ENCODE measurements around the gene GARRE1. TPM values are rescaled to one million over a fixed set of nuclear protein-coding genes. Genes with fewer than 3 reads are reported as not detected.

Gene GARRE1
- total and polyA plus RNA-seq, 4 donors = 4.0 to 13.7 (median 9.0) TPM

GRCh38 chr19:34260771-34261173 lies 6.4 kb downstream of the GARRE1 start:
- no peak overlapping the region for H3K9ac ChIP-seq (ENCODE audit: low read depth in 1 of 2, low read length in 2 of 2)

GRCh38 chr19:34261334-34262109 lies 7.2 kb downstream of the GARRE1 start:
- no peaks in the 10 kb centered on the region for H3K9me3 ChIP-seq (ENCODE audit: control insufficient read depth in 4 of 4, low read length in 3 of 4)
- no peaks in the 10 kb centered on the region for H3K36me3 ChIP-seq (ENCODE audit: control insufficient read depth in 4 of 4, insufficient read depth in 3 of 4, low read depth in 1 of 4, low read length in 3 of 4)
- no peak overlapping the region for H3K4me3 ChIP-seq (ENCODE audit: low read depth in 1 of 3, low read length in 3 of 3)
- H3K27ac ChIP-seq (ENCODE audit: low read depth in 1 of 2, low read length in 2 of 2) = no peak overlapping the region
- WGBS = 88% methylated on average over 6 of the region's 6 CpGs
- H3K27me3 ChIP-seq (ENCODE audit: control insufficient read depth in 4 of 4, insufficient read depth in 4 of 4, low read length in 3 of 4) = no peaks in the 10 kb centered on the region
- no peak for DNase-seq (ENCODE audit: low spot score)
- peaks cover 2 to 22% (median 17%) of the 10 kb centered on the region in 4 donors for H3K4me1 ChIP-seq (ENCODE audit: control insufficient read depth in 4 of 4, insufficient read depth in 4 of 4, low read length in 3 of 4)
- TF ChIP-seq TAF1 (conservative IDR thresholded peaks at IDR 0.05) (no peak), HNF4A (conservative IDR thresholded peaks at IDR 0.05) (no peak), NR2F2 (IDR thresholded peaks at IDR 0.05) (no peak), JUND (IDR thresholded peaks at IDR 0.05) (no peak), EGR1 (IDR thresholded peaks at IDR 0.05; ENCODE audit: low read depth in 2 of 2) (no peak), RXRA (IDR thresholded peaks at IDR 0.05) (no peak), GABPA (IDR thresholded peaks at IDR 0.05 in 1 of 2, conservative IDR thresholded peaks at IDR 0.05 in 1 of 2) (no peak), RAD21 (IDR thresholded peaks at IDR 0.05) (no peak), HNF4G (IDR thresholded peaks at IDR 0.05) (no peak), YY1 (IDR thresholded peaks at IDR 0.05) (no peak), ZBTB33 (IDR thresholded peaks at IDR 0.05) (no peak), SP1 (IDR thresholded peaks at IDR 0.05) (no peak)
- TF ChIP-seq, protein P1, sequence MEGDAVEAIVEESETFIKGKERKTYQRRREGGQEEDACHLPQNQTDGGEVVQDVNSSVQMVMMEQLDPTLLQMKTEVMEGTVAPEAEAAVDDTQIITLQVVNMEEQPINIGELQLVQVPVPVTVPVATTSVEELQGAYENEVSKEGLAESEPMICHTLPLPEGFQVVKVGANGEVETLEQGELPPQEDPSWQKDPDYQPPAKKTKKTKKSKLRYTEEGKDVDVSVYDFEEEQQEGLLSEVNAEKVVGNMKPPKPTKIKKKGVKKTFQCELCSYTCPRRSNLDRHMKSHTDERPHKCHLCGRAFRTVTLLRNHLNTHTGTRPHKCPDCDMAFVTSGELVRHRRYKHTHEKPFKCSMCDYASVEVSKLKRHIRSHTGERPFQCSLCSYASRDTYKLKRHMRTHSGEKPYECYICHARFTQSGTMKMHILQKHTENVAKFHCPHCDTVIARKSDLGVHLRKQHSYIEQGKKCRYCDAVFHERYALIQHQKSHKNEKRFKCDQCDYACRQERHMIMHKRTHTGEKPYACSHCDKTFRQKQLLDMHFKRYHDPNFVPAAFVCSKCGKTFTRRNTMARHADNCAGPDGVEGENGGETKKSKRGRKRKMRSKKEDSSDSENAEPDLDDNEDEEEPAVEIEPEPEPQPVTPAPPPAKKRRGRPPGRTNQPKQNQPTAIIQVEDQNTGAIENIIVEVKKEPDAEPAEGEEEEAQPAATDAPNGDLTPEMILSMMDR (IDR thresholded peaks at IDR 0.05; ENCODE audit: low read depth, low read length, missing input control) = no peak
- TF ChIP-seq, protein P2, sequence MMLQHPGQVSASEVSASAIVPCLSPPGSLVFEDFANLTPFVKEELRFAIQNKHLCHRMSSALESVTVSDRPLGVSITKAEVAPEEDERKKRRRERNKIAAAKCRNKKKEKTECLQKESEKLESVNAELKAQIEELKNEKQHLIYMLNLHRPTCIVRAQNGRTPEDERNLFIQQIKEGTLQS (IDR thresholded peaks at IDR 0.05) = no peak
- TF ChIP-seq, protein P3, sequence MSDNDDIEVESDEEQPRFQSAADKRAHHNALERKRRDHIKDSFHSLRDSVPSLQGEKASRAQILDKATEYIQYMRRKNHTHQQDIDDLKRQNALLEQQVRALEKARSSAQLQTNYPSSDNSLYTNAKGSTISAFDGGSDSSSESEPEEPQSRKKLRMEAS (IDR thresholded peaks at IDR 0.05) = no peak
- TF ChIP-seq, protein P4, sequence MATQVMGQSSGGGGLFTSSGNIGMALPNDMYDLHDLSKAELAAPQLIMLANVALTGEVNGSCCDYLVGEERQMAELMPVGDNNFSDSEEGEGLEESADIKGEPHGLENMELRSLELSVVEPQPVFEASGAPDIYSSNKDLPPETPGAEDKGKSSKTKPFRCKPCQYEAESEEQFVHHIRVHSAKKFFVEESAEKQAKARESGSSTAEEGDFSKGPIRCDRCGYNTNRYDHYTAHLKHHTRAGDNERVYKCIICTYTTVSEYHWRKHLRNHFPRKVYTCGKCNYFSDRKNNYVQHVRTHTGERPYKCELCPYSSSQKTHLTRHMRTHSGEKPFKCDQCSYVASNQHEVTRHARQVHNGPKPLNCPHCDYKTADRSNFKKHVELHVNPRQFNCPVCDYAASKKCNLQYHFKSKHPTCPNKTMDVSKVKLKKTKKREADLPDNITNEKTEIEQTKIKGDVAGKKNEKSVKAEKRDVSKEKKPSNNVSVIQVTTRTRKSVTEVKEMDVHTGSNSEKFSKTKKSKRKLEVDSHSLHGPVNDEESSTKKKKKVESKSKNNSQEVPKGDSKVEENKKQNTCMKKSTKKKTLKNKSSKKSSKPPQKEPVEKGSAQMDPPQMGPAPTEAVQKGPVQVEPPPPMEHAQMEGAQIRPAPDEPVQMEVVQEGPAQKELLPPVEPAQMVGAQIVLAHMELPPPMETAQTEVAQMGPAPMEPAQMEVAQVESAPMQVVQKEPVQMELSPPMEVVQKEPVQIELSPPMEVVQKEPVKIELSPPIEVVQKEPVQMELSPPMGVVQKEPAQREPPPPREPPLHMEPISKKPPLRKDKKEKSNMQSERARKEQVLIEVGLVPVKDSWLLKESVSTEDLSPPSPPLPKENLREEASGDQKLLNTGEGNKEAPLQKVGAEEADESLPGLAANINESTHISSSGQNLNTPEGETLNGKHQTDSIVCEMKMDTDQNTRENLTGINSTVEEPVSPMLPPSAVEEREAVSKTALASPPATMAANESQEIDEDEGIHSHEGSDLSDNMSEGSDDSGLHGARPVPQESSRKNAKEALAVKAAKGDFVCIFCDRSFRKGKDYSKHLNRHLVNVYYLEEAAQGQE (IDR thresholded peaks at IDR 0.05) = no peak
- no peak overlapping the region for H3K9ac ChIP-seq (ENCODE audit: low read depth in 1 of 2, low read length in 2 of 2)

More at GRCh38 chr19:34260771-34261173, 6.4 kb downstream of the GARRE1 start:
- TF ChIP-seq ZBTB33 (IDR thresholded peaks at IDR 0.05) = no peak
- TF ChIP-seq, protein P3 (IDR thresholded peaks at IDR 0.05) = no peak
- TF ChIP-seq JUND (IDR thresholded peaks at IDR 0.05) = no peak
- TF ChIP-seq, protein P2 (IDR thresholded peaks at IDR 0.05) = no peak
- TF ChIP-seq RXRA (IDR thresholded peaks at IDR 0.05) = peak in 1 of 2 donors; percentile 6
- TF ChIP-seq FOXA2 (IDR thresholded peaks at IDR 0.05) = no peak
- Histone ChIP-seq H3K27me3 (ENCODE audit: control insufficient read depth in 4 of 4, insufficient read depth in 4 of 4, low read length in 3 of 4) (no peaks in the 10 kb centered on the region), H3K4me1 (ENCODE audit: control insufficient read depth in 4 of 4, insufficient read depth in 4 of 4, low read length in 3 of 4) (peaks cover 4 to 25% (median 20%) of the 10 kb centered on the region in 4 donors), H3K36me3 (ENCODE audit: control insufficient read depth in 4 of 4, insufficient read depth in 3 of 4, low read depth in 1 of 4, low read length in 3 of 4) (no peaks in the 10 kb centered on the region), H3K9me3 (ENCODE audit: control insufficient read depth in 4 of 4, low read length in 3 of 4) (no peaks in the 10 kb centered on the region), H3K27ac (ENCODE audit: low read depth in 1 of 2, low read length in 2 of 2) (no peak overlapping the region), H3K4me3 (ENCODE audit: low read depth in 1 of 3, low read length in 3 of 3) (no peak overlapping the region)
- 71% methylated on average over 6 of the region's 6 CpGs for WGBS
- DNase-seq (ENCODE audit: low spot score) = no peak
